ENCODE data around the gene ST6GALNAC2. TPM values are rescaled to one million over a fixed set of nuclear protein-coding genes. Genes with fewer than 3 reads are reported as not detected.
"Not testable (repeated sequence)": the region's sequence is repeated elsewhere in the genome, so short reads cannot be mapped to it uniquely, and the experiment has no call there.

The ST6GALNAC2 gene
- total RNA-seq, 4 donors from 2014 or later: 5.4 to 27.1 (median 10.6) TPM

GRCh38 chr17:76565728-76566612 is 19.7 kb downstream of the ST6GALNAC2 start:
- 85 to 91% methylated on average over 10 to 11 of the region's 14 CpGs for WGBS, 2 donors (ENCODE audit: low coverage in 1 of 2)
- H3K4me1 ChIP-seq: peaks cover 0 to 35% (median 6%) of the 10 kb centered on the region in 3 donors

GRCh38 chr17:76564991-76565727 is 20.5 kb downstream of the ST6GALNAC2 start:
- H3K27ac ChIP-seq, H3K9me3 ChIP-seq, H3K4me3 ChIP-seq, ATAC-seq: not testable (repeated sequence)
- Histone ChIP-seq H3K27me3 (peaks cover 14% of the 10 kb centered on the region), H3K4me1 (peaks cover 0 to 43% (median 12%) of the 10 kb centered on the region in 3 donors), H3K36me3 (peaks cover 0 to 49% of the 10 kb centered on the region in 2 donors)
- WGBS, 2 donors (ENCODE audit: low coverage in 1 of 2): 64 to 72% methylated on average over 2 to 4 of the region's 8 CpGs

More at GRCh38 chr17:76565728-76566612, 19.7 kb downstream of the ST6GALNAC2 start:
- no peak for ATAC-seq
- no peak for TF ChIP-seq POLR2A (IDR thresholded peaks at IDR 0.05)
- TF ChIP-seq CTCF (IDR thresholded peaks at IDR 0.05): no peak
- no peak for TF ChIP-seq POLR2AphosphoS5 (IDR thresholded peaks at IDR 0.05)
- TF ChIP-seq EP300 (IDR thresholded peaks at IDR 0.05): no peak
- Histone ChIP-seq H3K4me3 (no peak overlapping the region), H3K36me3 (peaks cover 0 to 49% of the 10 kb centered on the region in 2 donors), H3K9me3 (no peaks in the 10 kb centered on the region), H3K27ac (no peak overlapping the region), H3K27me3 (peaks cover 18% of the 10 kb centered on the region)

- not testable (repeated sequence) for H3K9me3 ChIP-seq, H3K4me3 ChIP-seq, H3K27me3 ChIP-seq, ATAC-seq, H3K27ac ChIP-seq
- H3K36me3 ChIP-seq: peaks cover 0 to 49% of the 10 kb centered on the region in 2 donors
- peaks cover 5 to 57% (median 22%) of the 10 kb centered on the region in 3 donors for H3K4me1 ChIP-seq
- 68 to 83% methylated on average over 2 of the region's 2 CpGs for WGBS, 2 donors (ENCODE audit: low coverage in 1 of 2)
Observed at GRCh38 chr17:76563359-76563758, 22.3 kb downstream of the ST6GALNAC2 start.

GRCh38 chr17:76562734-76563148 is 22.9 kb downstream of the ST6GALNAC2 start:
- WGBS, 2 donors (ENCODE audit: low coverage in 1 of 2): 32 to 96% methylated on average over 4 to 6 of the region's 6 CpGs
- no peak for ATAC-seq
- no peaks in the 10 kb centered on the region for H3K27me3 ChIP-seq
- H3K4me3 ChIP-seq: no peak overlapping the region
- H3K4me1 ChIP-seq: peaks cover 5 to 57% (median 22%) of the 10 kb centered on the region in 3 donors
- TF ChIP-seq POLR2AphosphoS5 (IDR thresholded peaks at IDR 0.05): peak; percentile 34
- TF ChIP-seq POLR2A (IDR thresholded peaks at IDR 0.05): no peak
- peak overlapping the region in 3 of 4 donors; percentile 33 to 43 (median 42) for H3K27ac ChIP-seq
- H3K36me3 ChIP-seq: peaks cover 0 to 49% of the 10 kb centered on the region in 2 donors
- no peaks in the 10 kb centered on the region for H3K9me3 ChIP-seq

- H3K9me3 ChIP-seq: no peaks in the 10 kb centered on the region
- no peak overlapping the region for H3K4me3 ChIP-seq
- H3K27me3 ChIP-seq: no peaks in the 10 kb centered on the region
- peaks cover 5 to 60% (median 22%) of the 10 kb centered on the region in 3 donors for H3K4me1 ChIP-seq
- no peak for TF ChIP-seq EP300 (IDR thresholded peaks at IDR 0.05)
- no peak for TF ChIP-seq POLR2A (IDR thresholded peaks at IDR 0.05)
- TF ChIP-seq CTCF (IDR thresholded peaks at IDR 0.05): no peak
- peak; percentile 84 for TF ChIP-seq POLR2AphosphoS5 (IDR thresholded peaks at IDR 0.05)
- WGBS, 2 donors (ENCODE audit: low coverage in 1 of 2): 47 to 63% methylated on average over 5 of the region's 5 CpGs
- peak overlapping the region in 3 of 4 donors; percentile 28 to 58 (median 42) for H3K27ac ChIP-seq
- H3K36me3 ChIP-seq: peaks cover 0 to 46% of the 10 kb centered on the region in 2 donors
- ATAC-seq: no peak
Observed at GRCh38 chr17:76561799-76562268, 23.8 kb downstream of the ST6GALNAC2 start.

GRCh38 chr17:76561332-76561731 is 24.3 kb downstream of the ST6GALNAC2 start:
- peak overlapping the region in 3 of 4 donors; percentile 25 to 58 (median 42) for H3K27ac ChIP-seq
- H3K9me3 ChIP-seq: no peaks in the 10 kb centered on the region
- H3K4me3 ChIP-seq: no peak overlapping the region
- peaks cover 5 to 65% (median 22%) of the 10 kb centered on the region in 3 donors for H3K4me1 ChIP-seq
- 42 to 76% methylated on average over 4 to 6 of the region's 7 CpGs for WGBS, 2 donors (ENCODE audit: low coverage in 1 of 2)
- H3K27me3 ChIP-seq: no peaks in the 10 kb centered on the region
- TF ChIP-seq POLR2AphosphoS5 (IDR thresholded peaks at IDR 0.05) (no peak), POLR2A (IDR thresholded peaks at IDR 0.05) (no peak), CTCF (IDR thresholded peaks at IDR 0.05) (no peak), EP300 (IDR thresholded peaks at IDR 0.05) (no peak)
- ATAC-seq: no peak
- H3K36me3 ChIP-seq: peaks cover 0 to 42% of the 10 kb centered on the region in 2 donors
